ENCODE results near the gene DEPDC5. TPM values are rescaled to one million over a fixed set of nuclear protein-coding genes. Genes with fewer than 3 reads are reported as not detected.
"Not testable (repeated sequence)": the region's sequence is repeated elsewhere in the genome, so short reads cannot be mapped to it uniquely, and the experiment has no call there.

DEPDC5 gene
- polyA plus RNA-seq, 4 donors: 8.3 to 17.6 (median 15.8) TPM

GRCh38 chr22:31812977-31813605 lies 59.3 kb downstream of the DEPDC5 start:
- no peak for DNase-seq (ENCODE audit: low read depth in 4 of 4, low spot score in 3 of 4)

- DNase-seq (ENCODE audit: low read depth in 4 of 4, low spot score in 3 of 4): not testable (repeated sequence)
Measured at GRCh38 chr22:31813898-31814297, 60.1 kb downstream of the DEPDC5 start.

DNA sequence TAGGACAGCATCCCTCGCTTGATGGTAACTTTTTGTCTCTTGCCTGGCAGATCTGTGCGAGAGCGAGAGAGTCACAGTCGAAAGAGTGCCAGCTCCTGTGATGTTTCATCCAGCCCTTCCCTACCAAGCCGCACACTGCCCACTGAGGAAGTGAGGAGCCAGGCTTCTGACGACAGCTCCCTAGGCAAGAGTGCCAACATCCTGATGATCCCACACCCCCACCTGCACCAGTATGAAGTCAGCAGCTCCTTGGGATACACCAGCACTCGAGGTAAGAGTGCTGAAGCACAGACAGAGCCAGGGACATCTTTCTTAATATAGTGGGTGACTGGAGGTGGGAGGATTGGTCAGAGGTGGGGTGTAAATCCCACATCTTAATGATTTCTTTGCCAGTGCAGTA lies 61.1 kb downstream of the DEPDC5 start:
- DNase-seq (ENCODE audit: low read depth in 4 of 4, low spot score in 3 of 4): no peak

DNA sequence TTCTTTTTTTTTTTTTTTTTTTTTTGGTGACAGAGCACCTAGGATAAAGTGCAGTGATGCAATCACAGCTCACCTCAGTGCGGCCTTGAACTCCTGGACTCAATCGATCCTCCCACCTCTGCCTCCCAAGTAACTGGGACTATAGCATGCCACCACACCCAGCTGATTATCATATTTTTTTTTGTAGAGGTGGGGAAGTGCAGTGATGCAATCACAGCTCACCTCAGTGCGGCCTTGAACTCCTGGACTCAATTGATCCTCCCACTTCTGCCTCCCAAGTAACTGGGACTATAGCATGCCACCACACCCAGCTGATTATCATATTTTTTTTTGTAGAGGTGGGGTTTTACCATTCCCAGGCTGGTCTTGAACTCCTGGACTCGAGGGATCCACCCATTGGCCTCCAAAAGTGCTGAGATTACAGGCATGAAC lies 61.6 kb downstream of the DEPDC5 start:
- not testable (repeated sequence) for DNase-seq (ENCODE audit: low read depth in 4 of 4, low spot score in 3 of 4)

GRCh38 chr22:31816750-31817149 lies 62.9 kb downstream of the DEPDC5 start:
- no peak for DNase-seq (ENCODE audit: low read depth in 4 of 4, low spot score in 3 of 4)

GRCh38 chr22:31818481-31819392 lies 64.9 kb downstream of the DEPDC5 start:
- no peak for DNase-seq (ENCODE audit: low read depth in 4 of 4, low spot score in 3 of 4)

DNA sequence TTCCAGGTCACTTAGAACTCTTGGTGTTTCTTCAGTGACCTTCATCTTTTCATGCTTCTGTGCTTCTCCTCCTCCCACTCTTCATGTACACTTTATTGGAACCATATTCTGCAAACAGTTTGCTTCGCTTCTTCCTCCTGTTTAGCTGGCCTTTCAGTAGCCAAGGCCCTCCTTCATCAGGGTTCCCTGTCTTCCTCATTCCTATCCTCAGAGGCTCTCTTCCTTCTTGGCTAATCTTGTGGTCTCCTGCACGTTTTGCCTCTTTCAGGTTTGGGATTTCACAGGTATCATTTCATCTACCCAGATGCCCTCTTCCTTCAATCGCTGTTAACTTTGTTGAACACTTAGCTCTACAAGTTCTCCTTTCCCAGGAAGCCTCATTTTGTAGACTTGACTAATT lies 66.8 kb downstream of the DEPDC5 start:
- DNase-seq (ENCODE audit: low read depth in 4 of 4, low spot score in 3 of 4): no peak

- no peak for DNase-seq (ENCODE audit: low read depth in 4 of 4, low spot score in 3 of 4)
Measured at GRCh38 chr22:31821572-31821971, 67.8 kb downstream of the DEPDC5 start.

GRCh38 chr22:31822523-31822922 lies 68.7 kb downstream of the DEPDC5 start:
- DNase-seq (ENCODE audit: low read depth in 4 of 4, low spot score in 3 of 4): no peak

DNA sequence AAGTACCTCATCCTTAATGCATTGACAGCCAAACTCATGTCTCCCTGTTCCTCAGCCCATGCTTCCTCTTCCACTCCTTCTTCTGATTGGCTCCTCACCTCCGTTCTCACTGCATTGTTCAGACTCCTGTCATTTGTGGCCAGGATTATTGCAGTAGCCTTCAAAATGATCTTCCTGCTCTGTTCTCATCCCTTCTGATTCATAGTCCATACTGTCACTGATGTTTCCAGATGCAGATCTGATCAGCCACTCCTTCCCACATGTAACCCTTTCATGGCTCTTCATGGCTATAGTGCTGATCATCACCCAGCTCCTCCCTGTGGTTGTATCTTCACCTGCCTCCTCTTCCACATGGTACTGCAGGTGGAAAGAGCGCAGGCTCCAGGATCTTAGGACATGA lies 71.7 kb downstream of the DEPDC5 start:
- DNase-seq (ENCODE audit: low read depth in 4 of 4, low spot score in 3 of 4): no peak

DNA sequence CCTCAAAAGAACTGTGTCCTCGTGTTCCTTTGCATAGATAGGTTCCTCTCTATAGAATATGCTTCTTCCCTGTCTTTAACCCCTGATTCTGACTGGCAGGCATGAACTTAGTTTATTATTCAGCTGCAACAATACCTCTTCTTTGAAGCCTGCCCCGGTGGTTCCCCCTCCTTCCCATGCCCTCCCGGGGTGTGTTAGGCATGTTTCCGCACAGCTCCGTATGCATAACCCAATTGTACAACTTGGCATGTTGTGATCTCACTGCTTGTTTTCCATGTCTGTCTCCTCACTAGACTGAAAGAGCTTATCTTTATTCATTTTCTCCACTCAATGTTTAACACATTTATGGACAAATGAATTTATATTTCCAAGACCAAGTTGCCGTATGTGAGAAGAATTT lies 72.6 kb downstream of the DEPDC5 start:
- DNase-seq (ENCODE audit: low read depth in 4 of 4, low spot score in 3 of 4): no peak

- no peak for DNase-seq (ENCODE audit: low read depth in 4 of 4, low spot score in 3 of 4)
Measured at GRCh38 chr22:31828739-31829138, 74.9 kb downstream of the DEPDC5 start.

DNA sequence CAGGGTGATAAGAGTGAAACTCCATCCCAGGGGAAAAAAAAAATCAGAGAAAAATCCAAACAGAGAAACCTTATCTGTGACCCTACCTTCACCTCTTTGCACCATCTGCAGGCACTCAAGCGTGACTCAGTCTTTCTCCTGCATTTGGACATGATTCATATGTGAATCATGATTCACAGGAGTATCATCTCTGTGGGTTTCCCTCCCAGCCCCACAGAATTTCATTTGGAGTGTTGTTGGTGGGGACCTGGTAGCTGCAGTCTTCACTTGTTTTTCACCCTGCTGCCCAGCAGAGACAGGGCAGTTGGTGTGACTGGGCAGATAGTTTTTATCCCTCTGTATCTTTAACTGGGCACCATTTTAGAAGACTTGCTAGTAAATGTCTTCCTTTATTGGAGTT lies 75.7 kb downstream of the DEPDC5 start:
- no peak for DNase-seq (ENCODE audit: low read depth in 4 of 4, low spot score in 3 of 4)

GRCh38 chr22:31830721-31831070 lies 76.9 kb downstream of the DEPDC5 start:
- no peak for DNase-seq (ENCODE audit: low read depth in 4 of 4, low spot score in 3 of 4)

DNA sequence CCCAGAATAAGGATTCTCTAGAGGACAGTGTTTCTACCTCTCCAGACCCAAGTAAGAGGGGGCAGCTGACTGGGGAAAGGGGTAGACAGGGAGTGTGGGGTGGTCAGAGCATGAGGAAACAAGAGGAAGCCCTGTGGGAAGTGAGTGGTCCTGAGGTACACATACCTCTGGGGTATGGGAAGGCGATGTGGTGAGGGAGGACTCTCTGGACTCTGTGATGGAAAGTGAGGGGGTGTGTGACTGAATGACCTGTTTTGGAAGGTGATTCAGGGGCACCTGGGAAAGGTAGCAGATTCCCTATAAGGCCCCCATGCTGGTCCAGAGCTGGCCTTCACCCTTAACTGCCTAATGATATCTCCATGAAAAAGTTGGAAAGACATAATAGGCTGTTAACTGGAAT lies 80.1 kb downstream of the DEPDC5 start:
- no peak for DNase-seq (ENCODE audit: low read depth in 4 of 4, low spot score in 3 of 4)

DNA sequence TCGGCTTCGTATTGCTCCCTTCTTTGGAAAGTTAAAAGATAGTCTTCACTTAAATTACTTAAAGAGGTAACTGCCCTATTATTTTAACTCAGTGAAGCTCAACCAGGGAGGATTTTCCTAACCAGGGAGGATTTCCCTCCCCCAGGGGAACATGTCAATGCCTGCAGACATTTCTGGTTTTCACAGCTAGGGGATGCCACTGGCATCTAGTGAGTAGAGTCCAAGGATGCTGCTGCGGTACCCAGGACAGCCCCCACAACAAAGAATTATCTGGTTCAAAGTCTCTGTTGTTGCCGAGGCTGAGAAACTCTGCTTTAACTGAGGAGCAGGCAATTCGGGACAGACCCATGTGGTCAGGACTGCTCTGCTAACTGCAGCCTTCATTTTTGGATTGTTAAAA lies 82.2 kb downstream of the DEPDC5 start:
- no peak for DNase-seq (ENCODE audit: low read depth in 4 of 4, low spot score in 3 of 4)

GRCh38 chr22:31838917-31839316 lies 85.1 kb downstream of the DEPDC5 start:
- DNase-seq (ENCODE audit: low read depth in 4 of 4, low spot score in 3 of 4): no peak

- no peak for DNase-seq (ENCODE audit: low read depth in 4 of 4, low spot score in 3 of 4)
Measured at GRCh38 chr22:31839986-31840385, 86.2 kb downstream of the DEPDC5 start.

DNA sequence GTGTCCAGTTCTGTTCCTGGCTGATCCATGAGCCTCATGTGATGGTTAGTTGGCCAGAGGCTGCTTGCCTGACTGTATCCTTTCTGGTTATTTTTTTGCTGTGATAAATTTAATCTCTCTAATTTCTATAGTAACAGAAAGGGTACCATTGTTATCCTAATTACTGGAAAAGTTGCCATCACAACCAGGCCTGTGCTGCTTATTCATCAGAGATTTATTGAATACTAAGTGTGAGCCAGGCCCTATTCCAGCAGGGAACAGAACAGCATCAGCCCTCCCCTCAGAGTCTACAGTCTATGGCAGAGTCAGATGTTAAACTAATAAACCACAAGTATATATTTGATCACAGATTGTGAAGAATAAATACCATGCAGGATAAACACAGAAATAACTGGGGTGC lies 86.8 kb downstream of the DEPDC5 start:
- no peak for DNase-seq (ENCODE audit: low read depth in 4 of 4, low spot score in 3 of 4)

GRCh38 chr22:31841078-31841827 lies 87.4 kb downstream of the DEPDC5 start:
- no peak for DNase-seq (ENCODE audit: low read depth in 4 of 4, low spot score in 3 of 4)

DNA sequence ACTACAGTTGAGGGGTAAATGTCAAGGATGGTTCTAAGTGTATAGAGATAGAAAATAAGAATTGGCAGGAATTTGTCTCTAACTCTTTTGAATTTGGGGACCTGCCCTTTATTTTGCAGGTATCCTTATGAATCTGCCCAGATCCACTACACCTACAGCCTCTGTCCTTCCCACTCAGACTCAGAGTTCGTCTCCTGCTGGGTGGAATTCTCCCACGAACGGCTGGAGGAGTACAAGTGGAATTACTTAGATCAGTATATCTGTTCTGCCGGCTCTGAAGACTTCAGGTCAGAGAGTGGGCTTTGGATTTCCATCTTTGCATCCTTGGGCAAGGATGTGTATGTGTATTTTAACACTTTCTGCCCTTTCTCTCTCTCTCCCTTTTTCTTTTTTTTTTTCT lies 89.7 kb downstream of the DEPDC5 start:
- no peak for DNase-seq (ENCODE audit: low read depth in 4 of 4, low spot score in 3 of 4)
